Neural cell (in vitro differentiated cells): ENCODE measurements around the gene RAB40C.

Experiments
- EP300 ChIP-seq: fragments of 450-650 bp; conservative IDR thresholded peaks from 2 replicates; pipeline ENCODE4 v1.6.1; 2014; ENCODE audit warnings: antibody characterized with exemption, mild to moderate bottlenecking, moderate library complexity; ENCODE audit not compliant: poor library complexity, severe bottlenecking
- EZH2 ChIP-seq: fragments of 200-600, 300-800 bp; shearing (Covaris generic), sonication (generic); IDR thresholded peaks from 2 replicates; pipeline ENCODE4 v1.6.1; 2014; ENCODE audit warnings: antibody characterized with exemption, low read length, borderline replicate concordance, mild to moderate bottlenecking; ENCODE audit not compliant: insufficient read depth, poor library complexity, severe bottlenecking
- MXI1 ChIP-seq: fragments of 450-650 bp; conservative IDR thresholded peaks from 2 replicates; pipeline ENCODE4 v1.6.1; 2014; ENCODE audit warnings: antibody characterized with exemption, mild to moderate bottlenecking; ENCODE audit not compliant: poor library complexity, severe bottlenecking
- POLR2AphosphoS5 ChIP-seq: IDR thresholded peaks from 2 replicates; pipeline ENCODE4 v1.6.1; 2012
- TF ChIP-seq, protein P1 (sequence below): fragments of 450-650 bp; IDR thresholded peaks from 2 replicates; pipeline ENCODE4 v1.5.1; 2014; ENCODE audit warnings: antibody characterized with exemption, mild to moderate bottlenecking, moderate library complexity; ENCODE audit not compliant: poor library complexity, severe bottlenecking
- TF ChIP-seq, protein P2 (sequence below): IDR thresholded peaks from 2 replicates; pipeline ENCODE4 v1.6.1; 2012; ENCODE audit warnings: borderline replicate concordance

DNA sequence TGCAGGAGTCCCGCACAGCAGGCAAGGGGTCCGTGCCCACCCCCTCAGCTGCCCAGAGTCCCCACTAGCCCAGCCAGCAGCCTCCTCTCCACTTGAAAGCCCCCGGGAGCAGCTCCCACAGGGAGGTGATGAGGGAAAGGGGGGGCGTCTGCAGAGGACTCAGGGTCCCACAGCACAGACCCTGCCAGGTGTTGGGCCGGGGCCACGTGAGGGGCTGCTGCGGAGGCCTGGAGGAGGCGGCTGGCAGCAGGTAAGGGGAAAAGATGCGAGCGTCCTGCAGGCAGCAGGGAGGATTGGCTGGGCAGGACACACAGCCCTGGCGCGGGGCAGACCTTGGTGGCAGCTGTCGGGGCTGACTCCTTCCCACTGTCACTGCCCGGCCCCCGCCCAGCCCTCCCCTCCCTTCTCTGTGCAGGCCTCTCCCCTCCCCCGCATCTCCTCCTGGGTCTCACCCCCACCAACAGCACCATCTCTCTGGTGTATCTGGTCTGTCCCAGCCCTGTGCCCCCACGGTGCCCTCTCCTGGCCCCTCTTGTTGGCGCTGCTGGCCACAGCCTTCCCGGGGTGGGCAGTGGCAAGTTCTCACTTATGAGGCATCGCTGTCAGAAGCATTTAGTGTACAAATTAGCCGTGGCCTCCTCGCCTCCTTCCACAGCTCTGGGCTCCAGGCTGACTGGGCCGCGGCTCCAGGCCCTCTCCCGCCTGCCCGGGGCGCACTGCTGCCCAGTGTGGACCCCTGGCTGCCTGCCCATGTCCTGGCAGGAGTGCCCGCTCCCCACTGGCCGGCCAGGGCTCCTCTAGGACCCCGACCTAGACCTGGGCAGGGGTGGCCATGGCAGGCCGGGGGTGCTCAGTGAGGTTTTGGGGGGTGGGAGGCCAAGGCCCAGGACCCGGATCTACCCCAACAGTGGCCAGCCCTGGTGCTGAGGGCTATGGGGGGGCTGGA is 34.1 kb upstream of the RAB40C start:
- TF ChIP-seq, protein P1, sequence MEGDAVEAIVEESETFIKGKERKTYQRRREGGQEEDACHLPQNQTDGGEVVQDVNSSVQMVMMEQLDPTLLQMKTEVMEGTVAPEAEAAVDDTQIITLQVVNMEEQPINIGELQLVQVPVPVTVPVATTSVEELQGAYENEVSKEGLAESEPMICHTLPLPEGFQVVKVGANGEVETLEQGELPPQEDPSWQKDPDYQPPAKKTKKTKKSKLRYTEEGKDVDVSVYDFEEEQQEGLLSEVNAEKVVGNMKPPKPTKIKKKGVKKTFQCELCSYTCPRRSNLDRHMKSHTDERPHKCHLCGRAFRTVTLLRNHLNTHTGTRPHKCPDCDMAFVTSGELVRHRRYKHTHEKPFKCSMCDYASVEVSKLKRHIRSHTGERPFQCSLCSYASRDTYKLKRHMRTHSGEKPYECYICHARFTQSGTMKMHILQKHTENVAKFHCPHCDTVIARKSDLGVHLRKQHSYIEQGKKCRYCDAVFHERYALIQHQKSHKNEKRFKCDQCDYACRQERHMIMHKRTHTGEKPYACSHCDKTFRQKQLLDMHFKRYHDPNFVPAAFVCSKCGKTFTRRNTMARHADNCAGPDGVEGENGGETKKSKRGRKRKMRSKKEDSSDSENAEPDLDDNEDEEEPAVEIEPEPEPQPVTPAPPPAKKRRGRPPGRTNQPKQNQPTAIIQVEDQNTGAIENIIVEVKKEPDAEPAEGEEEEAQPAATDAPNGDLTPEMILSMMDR = no peak
- TF ChIP-seq EP300 (no peak), POLR2AphosphoS5 (no peak), MXI1 (no peak), EZH2 (no peak)
- TF ChIP-seq, protein P2, sequence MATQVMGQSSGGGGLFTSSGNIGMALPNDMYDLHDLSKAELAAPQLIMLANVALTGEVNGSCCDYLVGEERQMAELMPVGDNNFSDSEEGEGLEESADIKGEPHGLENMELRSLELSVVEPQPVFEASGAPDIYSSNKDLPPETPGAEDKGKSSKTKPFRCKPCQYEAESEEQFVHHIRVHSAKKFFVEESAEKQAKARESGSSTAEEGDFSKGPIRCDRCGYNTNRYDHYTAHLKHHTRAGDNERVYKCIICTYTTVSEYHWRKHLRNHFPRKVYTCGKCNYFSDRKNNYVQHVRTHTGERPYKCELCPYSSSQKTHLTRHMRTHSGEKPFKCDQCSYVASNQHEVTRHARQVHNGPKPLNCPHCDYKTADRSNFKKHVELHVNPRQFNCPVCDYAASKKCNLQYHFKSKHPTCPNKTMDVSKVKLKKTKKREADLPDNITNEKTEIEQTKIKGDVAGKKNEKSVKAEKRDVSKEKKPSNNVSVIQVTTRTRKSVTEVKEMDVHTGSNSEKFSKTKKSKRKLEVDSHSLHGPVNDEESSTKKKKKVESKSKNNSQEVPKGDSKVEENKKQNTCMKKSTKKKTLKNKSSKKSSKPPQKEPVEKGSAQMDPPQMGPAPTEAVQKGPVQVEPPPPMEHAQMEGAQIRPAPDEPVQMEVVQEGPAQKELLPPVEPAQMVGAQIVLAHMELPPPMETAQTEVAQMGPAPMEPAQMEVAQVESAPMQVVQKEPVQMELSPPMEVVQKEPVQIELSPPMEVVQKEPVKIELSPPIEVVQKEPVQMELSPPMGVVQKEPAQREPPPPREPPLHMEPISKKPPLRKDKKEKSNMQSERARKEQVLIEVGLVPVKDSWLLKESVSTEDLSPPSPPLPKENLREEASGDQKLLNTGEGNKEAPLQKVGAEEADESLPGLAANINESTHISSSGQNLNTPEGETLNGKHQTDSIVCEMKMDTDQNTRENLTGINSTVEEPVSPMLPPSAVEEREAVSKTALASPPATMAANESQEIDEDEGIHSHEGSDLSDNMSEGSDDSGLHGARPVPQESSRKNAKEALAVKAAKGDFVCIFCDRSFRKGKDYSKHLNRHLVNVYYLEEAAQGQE = no peak
